ENCODE data around the gene RSPH10B2.
A peak's percentile ranks its signal among the peaks of the same experiment; 100 is the strongest.

The RSPH10B2 gene

DNA sequence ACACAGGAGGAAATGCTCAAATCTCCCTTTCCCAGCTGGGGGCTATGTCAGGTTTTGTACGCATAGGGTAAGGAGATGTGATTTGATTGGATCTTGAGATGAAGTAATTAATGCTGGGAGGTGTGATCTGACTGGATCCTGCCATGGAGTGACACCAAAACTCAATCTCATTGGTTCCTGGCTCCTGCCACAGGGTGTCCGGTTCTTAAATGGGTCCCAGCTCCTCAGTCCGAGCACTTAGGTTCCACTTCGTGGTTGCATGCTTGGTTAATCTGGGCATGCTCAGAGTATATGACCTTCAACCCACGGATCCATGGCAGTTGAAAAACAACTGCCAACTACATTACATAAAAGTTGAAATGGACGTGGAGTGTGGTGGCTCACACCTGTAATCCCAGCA is 44.1 kb upstream of the RSPH10B2 start:
- H3K4me1 ChIP-seq (ENCODE audit: control insufficient read depth, insufficient read depth, low read length), result no peaks in the 10 kb centered on the region; the same call in 1 of the 2 replicates
- H3K36me3 ChIP-seq (ENCODE audit: control insufficient read depth in 2 of 2, insufficient read depth in 1 of 2, low read length in 2 of 2), result peaks cover under 1 to 5% of the 10 kb centered on the region in 2 experiments
- TF ChIP-seq SETDB1 (IDR thresholded peaks at IDR 0.05; ENCODE audit: insufficient read length, low read length) (peak; percentile 31), ZNF664 (tag by site-specific recombination; IDR thresholded peaks at IDR 0.05) (no peak), ZBTB11 (tag by site-specific recombination; conservative IDR thresholded peaks at IDR 0.05; ENCODE audit: low read depth) (peak; percentile 94)
- H3K27ac ChIP-seq (ENCODE audit: extremely low read depth, low read depth, low read length), result no peak overlapping the region
- H3K9me3 ChIP-seq (ENCODE audit: control insufficient read depth, insufficient read depth, low read depth, low read length), result no peaks in the 10 kb centered on the region
- CTCF ChIA-PET, result no interaction called here
- H3K4me3 ChIP-seq (ENCODE audit: low read depth, low read length), result no peak overlapping the region
- POLR2A ChIA-PET, result no interaction called here

GRCh38 chr7:6714360-6714759 is 39.5 kb upstream of the RSPH10B2 start:
- CTCF ChIA-PET, result interaction anchor here (0.7 kb wide), 1 partner anchor 114 kb away, joined by 3 read pairs; no protein-coding TSS in a partner anchor
- no peaks in the 10 kb centered on the region for H3K36me3 ChIP-seq (ENCODE audit: control insufficient read depth in 2 of 2, insufficient read depth in 1 of 2, low read length in 2 of 2)
- no peak for TF ChIP-seq KLF9 (tag by site-specific recombination; IDR thresholded peaks at IDR 0.05; ENCODE audit: low read depth)
- no peak for TF ChIP-seq ZBTB10 (tag by site-specific recombination; IDR thresholded peaks at IDR 0.05)
- no peak for TF ChIP-seq RBAK (tag by site-specific recombination; IDR thresholded peaks at IDR 0.05)
- no peak for TF ChIP-seq ZNF658 (tag by site-specific recombination; IDR thresholded peaks at IDR 0.05)
- TF ChIP-seq GLI2 (tag by site-specific recombination; IDR thresholded peaks at IDR 0.05; ENCODE audit: borderline replicate concordance, low read depth), result no peak
- TF ChIP-seq SP3 (tag by site-specific recombination; IDR thresholded peaks at IDR 0.05), result no peak
- TF ChIP-seq ZNF223 (tag by site-specific recombination; IDR thresholded peaks at IDR 0.05), result no peak
- TF ChIP-seq, protein P1, sequence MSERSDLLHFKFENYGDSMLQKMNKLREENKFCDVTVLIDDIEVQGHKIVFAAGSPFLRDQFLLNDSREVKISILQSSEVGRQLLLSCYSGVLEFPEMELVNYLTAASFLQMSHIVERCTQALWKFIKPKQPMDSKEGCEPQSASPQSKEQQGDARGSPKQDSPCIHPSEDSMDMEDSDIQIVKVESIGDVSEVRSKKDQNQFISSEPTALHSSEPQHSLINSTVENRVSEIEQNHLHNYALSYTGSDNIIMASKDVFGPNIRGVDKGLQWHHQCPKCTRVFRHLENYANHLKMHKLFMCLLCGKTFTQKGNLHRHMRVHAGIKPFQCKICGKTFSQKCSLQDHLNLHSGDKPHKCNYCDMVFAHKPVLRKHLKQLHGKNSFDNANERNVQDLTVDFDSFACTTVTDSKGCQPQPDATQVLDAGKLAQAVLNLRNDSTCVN (tag by site-specific recombination; optimal IDR thresholded peaks at IDR 0.05), result no peak
- no peak for TF ChIP-seq ZBTB8A (tag by site-specific recombination; IDR thresholded peaks at IDR 0.05)
- TF ChIP-seq, protein P2, sequence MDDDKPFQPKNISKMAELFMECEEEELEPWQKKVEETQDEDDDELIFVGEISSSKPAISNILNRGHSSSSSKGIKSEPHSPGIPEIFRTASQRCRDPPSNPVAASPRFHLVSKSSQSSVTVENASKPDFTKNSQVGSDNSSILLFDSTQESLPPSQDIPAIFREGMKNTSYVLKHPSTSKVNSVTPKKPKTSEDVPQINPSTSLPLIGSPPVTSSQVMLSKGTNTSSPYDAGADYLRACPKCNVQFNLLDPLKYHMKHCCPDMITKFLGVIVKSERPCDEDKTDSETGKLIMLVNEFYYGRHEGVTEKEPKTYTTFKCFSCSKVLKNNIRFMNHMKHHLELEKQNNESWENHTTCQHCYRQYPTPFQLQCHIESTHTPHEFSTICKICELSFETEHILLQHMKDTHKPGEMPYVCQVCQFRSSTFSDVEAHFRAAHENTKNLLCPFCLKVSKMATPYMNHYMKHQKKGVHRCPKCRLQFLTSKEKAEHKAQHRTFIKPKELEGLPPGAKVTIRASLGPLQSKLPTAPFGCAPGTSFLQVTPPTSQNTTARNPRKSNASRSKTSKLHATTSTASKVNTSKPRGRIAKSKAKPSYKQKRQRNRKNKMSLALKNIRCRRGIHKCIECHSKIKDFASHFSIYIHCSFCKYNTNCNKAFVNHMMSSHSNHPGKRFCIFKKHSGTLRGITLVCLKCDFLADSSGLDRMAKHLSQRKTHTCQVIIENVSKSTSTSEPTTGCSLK (tag by site-specific recombination; IDR thresholded peaks at IDR 0.05), result no peak
- no peaks in the 10 kb centered on the region for H3K9me3 ChIP-seq (ENCODE audit: control insufficient read depth, insufficient read depth, low read depth, low read length)
- H3K27ac ChIP-seq (ENCODE audit: extremely low read depth, low read depth, low read length), result no peak overlapping the region
- H3K4me3 ChIP-seq (ENCODE audit: low read depth, low read length), result no peak overlapping the region
- no peaks in the 10 kb centered on the region for H3K4me1 ChIP-seq (ENCODE audit: control insufficient read depth, insufficient read depth, low read length)
- POLR2A ChIA-PET, result no interaction called here

Data from HEK293 (cell line).